ENCODE results near the gene EPM2A. TPM values are rescaled to one million over a fixed set of nuclear protein-coding genes. Genes with fewer than 3 reads are reported as not detected.

EPM2A gene
- total and polyA plus RNA-seq, 2 donors (not counting 3 experiments of a cell fraction or from before 2014, with no cell fraction given) = 3.1 to 4.8 TPM

DNA sequence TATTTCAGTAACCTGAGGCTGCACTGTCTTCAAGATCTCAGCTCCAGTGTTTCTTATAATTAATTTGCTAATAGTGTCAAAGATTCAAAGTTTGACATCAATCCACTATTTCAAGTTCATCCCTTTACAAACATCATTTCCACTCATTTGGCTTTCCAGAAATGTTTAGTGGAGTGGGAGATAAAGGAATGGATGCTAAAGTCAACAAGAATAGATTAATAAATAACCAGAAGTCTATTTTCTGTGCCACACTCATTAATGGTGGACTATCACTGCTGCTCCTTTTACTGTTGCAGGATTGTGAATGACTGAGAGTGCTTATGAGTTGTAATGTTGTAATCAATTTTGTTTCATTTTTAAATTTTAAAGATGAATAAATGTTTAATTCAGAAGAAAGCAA is 28.4 kb upstream of the EPM2A start:
- H3K36me3 ChIP-seq (ENCODE audit: control insufficient read depth in 2 of 2, extremely low read depth in 1 of 2, insufficient read depth in 2 of 2, low read length in 2 of 2) = no peaks in the 10 kb centered on the region
- intact Hi-C loops (cut with micrococcal nuclease) = no loop called here
- dilution Hi-C loops (cut with MboI; ENCODE audit: extremely low pct_ligation_motif_present, low sequenced_read_pairs) = no loop called here
- no peak overlapping the region for H3K4me2 ChIP-seq (ENCODE audit: insufficient read depth, low read length)
- ChIA-PET POLR2A (no interaction called here), CTCF (interaction anchor here (0.9 kb wide), 1 partner anchor 8 kb away, joined by 4 read pairs; no protein-coding TSS in a partner anchor)
- no peaks in the 10 kb centered on the region for H3K9me1 ChIP-seq (replicated peaks; ENCODE audit: control insufficient read depth, extremely low read depth, insufficient read depth, low read length)
- H3K27me3 ChIP-seq (ENCODE audit: control insufficient read depth in 2 of 2, insufficient read depth in 2 of 2, low read length in 2 of 2) = no peaks in the 10 kb centered on the region
- no peak overlapping the region for H3K4me3 ChIP-seq (replicated peaks in 1 of 3; ENCODE audit: insufficient read depth in 1 of 3, low read depth in 1 of 3, low read length in 3 of 3)
- H3K9me3 ChIP-seq (replicated peaks; ENCODE audit: control insufficient read depth, insufficient read depth, low read length) = no peaks in the 10 kb centered on the region
- H3K79me2 ChIP-seq (ENCODE audit: control insufficient read depth, insufficient read depth, low read length) = no peaks in the 10 kb centered on the region
- DNase-seq (ENCODE audit: low read depth, low spot score) = no peak
- TF ChIP-seq GATA2 (IDR thresholded peaks at IDR 0.05; ENCODE audit: insufficient read depth, insufficient read length, low read depth, low read length) = no peak
- TF ChIP-seq POLR2A (IDR thresholded peaks at IDR 0.05; ENCODE audit: low read depth, low read length) = no peak
- TF ChIP-seq JUN (IDR thresholded peaks at IDR 0.05; ENCODE audit: borderline replicate concordance, insufficient read depth, insufficient read length, low read depth) = no peak
- no peak for TF ChIP-seq MYC (IDR thresholded peaks at IDR 0.05; ENCODE audit: low read depth, low read length)
- TF ChIP-seq FOS (IDR thresholded peaks at IDR 0.05; ENCODE audit: borderline replicate concordance, insufficient read depth, low read length) = no peak
- TF ChIP-seq, protein P1, sequence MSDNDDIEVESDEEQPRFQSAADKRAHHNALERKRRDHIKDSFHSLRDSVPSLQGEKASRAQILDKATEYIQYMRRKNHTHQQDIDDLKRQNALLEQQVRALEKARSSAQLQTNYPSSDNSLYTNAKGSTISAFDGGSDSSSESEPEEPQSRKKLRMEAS (IDR thresholded peaks at IDR 0.05; ENCODE audit: insufficient read depth, insufficient read length) = no peak
- no peak for TF ChIP-seq POLR2AphosphoS5 (IDR thresholded peaks at IDR 0.05; ENCODE audit: insufficient read depth, low read depth, low read length)
- TF ChIP-seq EZH2 (IDR thresholded peaks at IDR 0.05; ENCODE audit: borderline replicate concordance, low read depth, low read length, severe bottlenecking) = no peak
- TF ChIP-seq, protein P2, sequence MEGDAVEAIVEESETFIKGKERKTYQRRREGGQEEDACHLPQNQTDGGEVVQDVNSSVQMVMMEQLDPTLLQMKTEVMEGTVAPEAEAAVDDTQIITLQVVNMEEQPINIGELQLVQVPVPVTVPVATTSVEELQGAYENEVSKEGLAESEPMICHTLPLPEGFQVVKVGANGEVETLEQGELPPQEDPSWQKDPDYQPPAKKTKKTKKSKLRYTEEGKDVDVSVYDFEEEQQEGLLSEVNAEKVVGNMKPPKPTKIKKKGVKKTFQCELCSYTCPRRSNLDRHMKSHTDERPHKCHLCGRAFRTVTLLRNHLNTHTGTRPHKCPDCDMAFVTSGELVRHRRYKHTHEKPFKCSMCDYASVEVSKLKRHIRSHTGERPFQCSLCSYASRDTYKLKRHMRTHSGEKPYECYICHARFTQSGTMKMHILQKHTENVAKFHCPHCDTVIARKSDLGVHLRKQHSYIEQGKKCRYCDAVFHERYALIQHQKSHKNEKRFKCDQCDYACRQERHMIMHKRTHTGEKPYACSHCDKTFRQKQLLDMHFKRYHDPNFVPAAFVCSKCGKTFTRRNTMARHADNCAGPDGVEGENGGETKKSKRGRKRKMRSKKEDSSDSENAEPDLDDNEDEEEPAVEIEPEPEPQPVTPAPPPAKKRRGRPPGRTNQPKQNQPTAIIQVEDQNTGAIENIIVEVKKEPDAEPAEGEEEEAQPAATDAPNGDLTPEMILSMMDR (IDR thresholded peaks at IDR 0.05; ENCODE audit: extremely low read depth in 1 of 2, insufficient read depth in 1 of 2, low read depth in 1 of 2, low read length in 2 of 2) = no peak
- no peak for FAIRE-seq
- no peaks in the 10 kb centered on the region for H3K4me1 ChIP-seq (ENCODE audit: control insufficient read depth, extremely low read depth, insufficient read depth, low read length)
- no peak overlapping the region for H3K9ac ChIP-seq (replicated peaks; ENCODE audit: extremely low read depth, insufficient read depth, low read length)
- no TSS peak for BruUV-seq (replicated peaks)
- H2AFZ ChIP-seq (ENCODE audit: low read depth, low read length) = no peak overlapping the region
- no peak overlapping the region for H3K27ac ChIP-seq (ENCODE audit: insufficient read depth, low read depth, low read length)
- no peaks in the 10 kb centered on the region for H4K20me1 ChIP-seq (replicated peaks; ENCODE audit: control insufficient read depth, extremely low read depth, insufficient read depth, low read length)
